NCI-H128 (cell line): ENCODE results near the gene DPP6.

ENCODE experiments used
- DNase-seq: peaks from one replicate; lab custom pipeline; 2025; ENCODE audit not compliant: unreplicated experiment; lab: John Stamatoyannopoulos, UW

DPP6 gene

GRCh38 chr7:154898973-154899855 is 847.0 kb downstream of the DPP6 start:
- no peak for DNase-seq

GRCh38 chr7:154899862-154900261 is 847.7 kb downstream of the DPP6 start:
- no peak for DNase-seq

DNA sequence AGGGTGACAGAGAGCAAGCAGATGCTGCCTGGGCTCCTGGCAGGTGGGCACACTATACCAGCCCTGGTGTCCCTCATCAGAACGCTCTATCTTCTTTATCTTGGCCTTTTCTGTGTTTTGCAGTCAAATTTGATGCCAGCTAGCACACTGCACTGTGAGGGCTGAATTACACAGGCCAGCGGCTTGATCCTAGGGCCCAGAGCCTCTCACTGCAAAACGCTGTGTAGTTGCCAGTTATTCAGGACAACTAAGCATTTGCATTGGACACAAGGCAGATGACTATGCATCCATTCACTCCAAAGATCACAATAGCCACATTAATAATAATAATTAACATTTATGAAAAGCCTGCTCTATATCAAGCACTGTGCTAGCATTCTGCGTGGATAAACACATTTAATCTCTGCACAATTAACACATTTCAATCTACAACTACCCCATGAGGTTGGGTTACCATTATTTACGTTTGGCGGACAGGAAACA is 850.4 kb downstream of the DPP6 start:
- no peak for DNase-seq

- no peak for DNase-seq
Observed at GRCh38 chr7:154903083-154903731, 851.0 kb downstream of the DPP6 start.

DNA sequence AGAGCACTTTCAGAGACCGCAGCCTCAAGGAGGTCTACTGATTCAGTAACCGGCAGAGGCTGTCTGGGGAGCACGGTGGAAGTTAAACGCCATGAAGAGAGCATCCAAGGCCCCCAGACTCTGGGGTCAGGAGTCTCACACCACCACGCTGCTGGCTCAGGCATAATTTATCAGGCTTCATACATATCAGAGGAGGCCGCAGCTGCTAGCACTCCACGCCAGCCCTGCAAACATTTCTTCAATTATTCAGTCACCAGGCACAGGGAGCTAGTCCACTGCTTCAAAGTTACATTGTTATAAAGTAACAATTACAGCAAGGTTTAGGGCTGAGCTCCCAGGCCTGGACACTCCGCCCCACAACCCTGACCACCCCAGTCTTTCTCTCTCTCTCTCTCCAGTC is 852.9 kb downstream of the DPP6 start:
- DNase-seq = no peak

DNA sequence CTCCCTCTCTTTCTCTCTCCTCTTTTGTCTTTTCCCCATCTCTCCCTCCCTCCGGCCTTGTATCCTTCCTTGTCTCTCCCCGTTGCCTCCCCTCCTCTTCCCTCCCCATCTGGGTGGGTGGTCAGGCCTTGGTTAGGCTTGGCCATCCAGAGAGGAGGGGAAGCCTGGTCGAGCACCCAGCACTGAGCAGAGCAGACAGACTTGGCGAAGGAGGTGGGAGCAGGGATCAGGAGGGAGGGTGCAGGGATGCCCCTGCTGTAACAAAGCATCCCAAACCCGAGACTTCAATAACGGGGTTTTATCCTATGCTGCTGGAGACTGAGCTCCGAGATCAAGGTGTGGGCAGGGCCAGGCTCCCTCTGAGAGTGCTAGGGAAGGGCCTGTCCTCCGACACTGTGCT is 853.4 kb downstream of the DPP6 start:
- no peak for DNase-seq

DNA sequence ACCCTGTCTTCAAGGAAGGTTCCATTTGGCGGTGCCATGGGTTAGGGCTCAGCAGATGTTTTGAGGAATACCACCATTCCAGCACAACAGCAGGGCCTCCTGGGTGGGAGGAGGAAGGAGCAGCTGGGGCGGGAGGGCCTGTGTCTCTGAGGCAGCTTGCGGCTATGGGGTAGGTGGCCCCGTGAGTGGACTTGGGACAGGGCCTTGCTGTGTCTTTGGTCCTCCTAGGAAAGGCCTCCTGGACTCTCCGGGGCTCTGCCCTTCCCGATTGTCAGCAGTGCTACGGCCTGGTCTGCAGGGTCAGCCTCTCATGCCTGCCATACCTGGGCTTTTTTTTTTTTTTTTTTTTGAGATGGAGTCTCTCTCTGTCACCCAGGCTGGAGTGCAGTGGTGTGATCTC is 854.0 kb downstream of the DPP6 start:
- no peak for DNase-seq

DNA sequence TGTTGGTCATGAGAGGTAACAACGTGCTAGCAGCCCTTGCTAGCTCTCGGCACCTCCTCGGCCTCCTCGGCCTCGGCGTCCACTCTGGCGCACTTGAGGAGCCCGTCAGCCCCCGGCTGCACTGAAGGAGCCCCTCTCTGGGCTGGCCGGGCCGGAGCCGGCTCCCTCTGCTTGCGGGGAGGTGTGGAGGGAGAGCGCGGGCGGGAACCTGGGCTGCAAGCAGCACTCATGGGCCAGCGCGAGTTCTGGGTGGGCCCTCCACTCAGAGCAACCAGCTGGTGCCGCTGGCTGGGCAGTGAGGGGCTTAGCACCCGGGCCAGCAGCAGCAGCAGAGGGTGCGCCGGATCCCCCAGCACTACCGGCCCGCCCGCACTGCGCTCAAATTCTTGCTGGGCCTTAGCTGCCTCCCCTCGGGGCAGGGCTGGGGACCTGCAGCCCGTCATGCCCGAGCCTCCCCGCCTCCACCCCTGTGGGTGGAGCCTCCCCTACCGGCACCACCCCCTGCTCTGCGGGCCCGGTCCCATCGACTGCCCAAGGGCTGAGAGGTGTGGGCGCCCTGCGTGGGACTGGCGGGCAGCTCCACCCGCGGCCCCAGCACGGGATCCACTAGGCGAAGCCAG is 854.6 kb downstream of the DPP6 start:
- no peak for DNase-seq

GRCh38 chr7:154907651-154908620 is 855.7 kb downstream of the DPP6 start:
- no peak for DNase-seq

GRCh38 chr7:154909241-154910105 is 857.3 kb downstream of the DPP6 start:
- no peak for DNase-seq

GRCh38 chr7:154910125-154910524 is 857.9 kb downstream of the DPP6 start:
- no peak for DNase-seq

DNA sequence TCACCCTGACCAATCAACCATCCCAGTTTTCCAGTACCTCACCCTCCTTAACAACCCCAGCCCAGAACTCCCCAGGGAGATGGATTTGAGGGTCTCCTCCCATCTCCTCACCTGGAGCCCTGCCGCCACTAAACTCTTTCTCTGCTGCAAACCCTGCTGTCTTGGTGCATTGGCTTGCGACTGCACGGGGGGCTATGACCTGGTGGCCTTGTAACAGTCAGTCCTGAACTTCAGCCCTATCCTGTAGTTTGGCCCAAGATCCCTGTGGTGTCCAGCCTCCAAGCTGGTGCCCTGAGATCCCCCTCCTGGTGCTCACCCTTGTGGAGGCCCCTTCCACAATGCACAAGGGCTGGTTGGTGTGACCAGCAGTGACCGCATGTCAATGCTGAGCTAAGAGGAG is 858.8 kb downstream of the DPP6 start:
- no peak for DNase-seq

DNA sequence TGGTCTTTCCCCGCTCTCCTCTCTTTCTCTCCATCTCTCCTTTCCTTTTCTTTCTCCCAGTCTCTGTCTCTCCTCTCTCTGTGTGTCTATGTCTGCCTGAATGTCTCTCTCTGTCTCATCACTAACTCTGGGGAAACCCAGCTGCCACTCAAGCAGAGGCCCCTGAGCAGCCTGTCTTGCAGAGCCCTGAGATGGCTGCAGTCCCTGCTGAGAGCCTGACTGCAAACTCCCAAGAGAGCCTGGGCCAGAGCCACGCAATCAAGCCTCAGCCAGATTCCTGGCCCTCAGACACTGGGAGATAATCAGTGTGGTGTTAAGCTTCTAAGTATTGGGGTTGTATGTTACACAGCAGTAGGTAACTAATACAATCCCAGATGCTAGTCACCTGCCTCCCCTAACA is 859.2 kb downstream of the DPP6 start:
- no peak for DNase-seq

DNA sequence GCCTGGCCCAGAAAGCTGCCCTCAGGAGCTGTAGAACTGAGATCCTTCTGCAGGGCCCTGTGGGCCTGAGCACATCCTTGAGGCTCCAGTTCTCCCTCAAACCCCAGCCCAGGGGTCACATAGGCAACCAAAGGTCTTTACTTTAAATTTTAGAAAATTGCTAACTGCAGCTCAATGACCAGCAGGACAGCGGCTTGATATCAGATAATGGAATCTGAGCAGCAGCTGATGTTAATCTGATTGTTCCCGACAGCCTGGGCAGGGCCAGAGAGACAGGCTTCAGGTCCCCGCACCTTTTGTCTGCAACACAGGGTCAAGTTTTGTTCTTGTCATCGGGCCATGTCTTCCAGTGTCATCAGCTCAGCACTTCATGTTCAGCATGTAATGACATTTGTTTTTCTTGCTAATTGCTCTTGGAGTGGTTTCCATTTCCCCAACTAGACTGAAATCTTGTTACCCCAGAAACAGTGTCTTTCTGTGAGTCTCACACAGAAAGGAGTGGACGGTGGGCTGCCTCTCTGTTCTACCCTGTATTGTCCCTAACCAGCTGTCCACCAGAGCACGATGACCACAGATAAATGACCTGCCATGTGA is 859.8 kb downstream of the DPP6 start:
- DNase-seq = no peak

- no peak for DNase-seq
Observed at GRCh38 chr7:154912871-154913637, 860.9 kb downstream of the DPP6 start.

- DNase-seq = no peak
Observed at GRCh38 chr7:154913638-154914307, 861.6 kb downstream of the DPP6 start.

GRCh38 chr7:154914308-154914995 is 862.3 kb downstream of the DPP6 start:
- DNase-seq = no peak

GRCh38 chr7:154914996-154915380 is 862.8 kb downstream of the DPP6 start:
- no peak for DNase-seq
